ENCODE results near the gene RNF141. TPM values are rescaled to one million over a fixed set of nuclear protein-coding genes. Genes with fewer than 3 reads are reported as not detected.

The RNF141 gene
- total and polyA plus RNA-seq, 5 donors, result 14.1 to 49.8 (median 40.9) TPM

- WGBS, result under 1% methylated on average over 25 of the region's 25 CpGs
Measured at GRCh38 chr11:10540546-10540914, 457 bp downstream of the RNF141 start.

DNA sequence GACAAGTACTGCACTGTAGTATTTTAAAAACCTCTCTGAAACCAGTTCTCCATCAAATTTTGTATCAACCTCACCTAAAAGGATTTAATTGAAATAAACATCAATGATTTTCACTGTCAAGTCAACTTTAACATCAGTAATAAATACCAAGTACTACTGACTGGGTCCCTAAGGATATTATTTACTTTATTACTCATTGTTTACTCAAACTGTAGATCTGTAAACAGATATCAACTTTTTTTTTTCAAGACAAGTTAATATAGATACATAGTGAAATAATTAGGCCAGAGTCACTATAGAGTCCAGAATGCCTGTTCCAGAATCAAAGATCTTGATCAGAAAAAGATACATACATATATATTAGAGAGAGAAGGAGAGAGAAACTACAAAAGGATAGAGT is 1.6 kb downstream of the RNF141 start:
- Histone ChIP-seq H3K27me3 (ENCODE audit: control insufficient read depth, insufficient read depth) (no peaks in the 10 kb centered on the region), H3K4me1 (ENCODE audit: control insufficient read depth, insufficient read depth, low read length) (no peaks in the 10 kb centered on the region), H3K9me3 (ENCODE audit: control insufficient read depth, low read length) (no peaks in the 10 kb centered on the region), H3K4me3 (ENCODE audit: low read length) (no peak overlapping the region), H3K27ac (ENCODE audit: low read length) (no peak overlapping the region)
- DNase-seq, result no peak
- intact Hi-C loops (cut with DNase I), result no loop called here
- no peak for ATAC-seq

More at GRCh38 chr11:10540546-10540914, 457 bp downstream of the RNF141 start:
- Histone ChIP-seq H3K27me3 (ENCODE audit: control insufficient read depth, insufficient read depth) (no peaks in the 10 kb centered on the region), H3K27ac (ENCODE audit: low read length) (peak overlapping the region; percentile 79), H3K9me3 (ENCODE audit: control insufficient read depth, low read length) (no peaks in the 10 kb centered on the region), H3K4me1 (ENCODE audit: control insufficient read depth, insufficient read depth, low read length) (no peaks in the 10 kb centered on the region), H3K4me3 (ENCODE audit: low read length) (peak overlapping the region; percentile 75)
- ATAC-seq (peak; percentile 56 to 65), DNase-seq (no peak)
- intact Hi-C loops (cut with DNase I), result loop anchor here in 1 of 4 donors (10.0 kb wide), 1 partner anchor 194 kb away; no protein-coding TSS in a partner anchor

GRCh38 chr11:10538924-10539323 is 2.1 kb downstream of the RNF141 start:
- Histone ChIP-seq H3K27me3 (ENCODE audit: control insufficient read depth, insufficient read depth) (no peaks in the 10 kb centered on the region), H3K27ac (ENCODE audit: low read length) (no peak overlapping the region), H3K9me3 (ENCODE audit: control insufficient read depth, low read length) (no peaks in the 10 kb centered on the region), H3K4me1 (ENCODE audit: control insufficient read depth, insufficient read depth, low read length) (no peaks in the 10 kb centered on the region), H3K4me3 (ENCODE audit: low read length) (no peak overlapping the region)
- DNase-seq (no peak), ATAC-seq (no peak)
- intact Hi-C loops (cut with DNase I), result no loop called here
- 66% methylated on average over 1 of the region's 1 CpG for WGBS

GRCh38 chr11:10537600-10537999 is 3.4 kb downstream of the RNF141 start:
- H3K27me3 ChIP-seq (ENCODE audit: control insufficient read depth, insufficient read depth), result no peaks in the 10 kb centered on the region
- no peak overlapping the region for H3K4me3 ChIP-seq (ENCODE audit: low read length)
- H3K4me1 ChIP-seq (ENCODE audit: control insufficient read depth, insufficient read depth, low read length), result no peaks in the 10 kb centered on the region
- no peak overlapping the region for H3K27ac ChIP-seq (ENCODE audit: low read length)
- ATAC-seq (no peak), DNase-seq (no peak)
- H3K9me3 ChIP-seq (ENCODE audit: control insufficient read depth, low read length), result no peaks in the 10 kb centered on the region
- intact Hi-C loops (cut with DNase I), result no loop called here

DNA sequence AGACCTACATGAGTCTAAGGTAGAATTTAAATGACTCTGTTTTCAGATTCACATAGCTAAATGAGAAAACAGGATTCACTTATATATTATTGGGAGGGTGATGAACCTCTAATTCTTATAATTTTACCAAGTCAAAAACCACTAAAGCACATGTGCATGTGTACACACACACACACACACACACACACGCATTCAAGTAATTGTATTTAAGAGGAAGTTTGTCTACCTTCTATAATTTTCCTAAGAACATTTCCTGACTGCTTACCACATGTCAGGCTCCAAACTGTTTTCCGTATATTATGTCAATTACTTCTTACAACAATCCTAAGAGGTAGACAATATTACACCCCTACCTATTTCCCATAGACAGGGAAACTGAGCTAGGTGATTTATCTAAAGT is 6.7 kb downstream of the RNF141 start:
- Histone ChIP-seq H3K4me3 (ENCODE audit: low read length) (no peak overlapping the region), H3K9me3 (ENCODE audit: control insufficient read depth, low read length) (no peaks in the 10 kb centered on the region), H3K4me1 (ENCODE audit: control insufficient read depth, insufficient read depth, low read length) (no peaks in the 10 kb centered on the region), H3K27me3 (ENCODE audit: control insufficient read depth, insufficient read depth) (no peaks in the 10 kb centered on the region), H3K27ac (ENCODE audit: low read length) (no peak overlapping the region)
- intact Hi-C loops (cut with DNase I), result no loop called here
- no peak for DNase-seq
- ATAC-seq, result no peak
- WGBS, result 65% methylated on average over 2 of the region's 2 CpGs

GRCh38 chr11:10533323-10533722 is 7.7 kb downstream of the RNF141 start:
- ATAC-seq, result no peak
- intact Hi-C loops (cut with DNase I), result no loop called here
- Histone ChIP-seq H3K27me3 (ENCODE audit: control insufficient read depth, insufficient read depth) (no peaks in the 10 kb centered on the region), H3K27ac (ENCODE audit: low read length) (no peak overlapping the region), H3K4me1 (ENCODE audit: control insufficient read depth, insufficient read depth, low read length) (no peaks in the 10 kb centered on the region), H3K9me3 (ENCODE audit: control insufficient read depth, low read length) (no peaks in the 10 kb centered on the region), H3K4me3 (ENCODE audit: low read length) (no peak overlapping the region)
- no peak for DNase-seq

GRCh38 chr11:10532526-10532925 is 8.5 kb downstream of the RNF141 start:
- Histone ChIP-seq H3K4me3 (ENCODE audit: low read length) (no peak overlapping the region), H3K4me1 (ENCODE audit: control insufficient read depth, insufficient read depth, low read length) (no peaks in the 10 kb centered on the region), H3K27me3 (ENCODE audit: control insufficient read depth, insufficient read depth) (no peaks in the 10 kb centered on the region), H3K27ac (ENCODE audit: low read length) (no peak overlapping the region), H3K9me3 (ENCODE audit: control insufficient read depth, low read length) (no peaks in the 10 kb centered on the region)
- intact Hi-C loops (cut with DNase I), result no loop called here
- ATAC-seq (no peak), DNase-seq (no peak)
- WGBS, result 61% methylated on average over 2 of the region's 2 CpGs

- WGBS, result 98% methylated on average over 2 of the region's 2 CpGs
- no peak for ATAC-seq
- no peak overlapping the region for H3K27ac ChIP-seq (ENCODE audit: low read length)
- H3K9me3 ChIP-seq (ENCODE audit: control insufficient read depth, low read length), result no peaks in the 10 kb centered on the region
- no peaks in the 10 kb centered on the region for H3K4me1 ChIP-seq (ENCODE audit: control insufficient read depth, insufficient read depth, low read length)
- H3K27me3 ChIP-seq (ENCODE audit: control insufficient read depth, insufficient read depth), result no peaks in the 10 kb centered on the region
- DNase-seq, result no peak
- intact Hi-C loops (cut with DNase I), result no loop called here
- H3K4me3 ChIP-seq (ENCODE audit: low read length), result no peak overlapping the region
Measured at GRCh38 chr11:10529279-10529678, 11.7 kb downstream of the RNF141 start.

- no peak for ATAC-seq
- Histone ChIP-seq H3K27me3 (ENCODE audit: control insufficient read depth, insufficient read depth) (no peaks in the 10 kb centered on the region), H3K27ac (ENCODE audit: low read length) (no peak overlapping the region), H3K9me3 (ENCODE audit: control insufficient read depth, low read length) (no peaks in the 10 kb centered on the region), H3K4me1 (ENCODE audit: control insufficient read depth, insufficient read depth, low read length) (no peaks in the 10 kb centered on the region), H3K4me3 (ENCODE audit: low read length) (no peak overlapping the region)
- intact Hi-C loops (cut with DNase I), result no loop called here
- no peak for DNase-seq
Measured at GRCh38 chr11:10528121-10528520, 12.9 kb downstream of the RNF141 start.

GRCh38 chr11:10526974-10527918 is 13.7 kb downstream of the RNF141 start:
- Histone ChIP-seq H3K27ac (ENCODE audit: low read length) (no peak overlapping the region), H3K9me3 (ENCODE audit: control insufficient read depth, low read length) (no peaks in the 10 kb centered on the region), H3K4me3 (ENCODE audit: low read length) (no peak overlapping the region), H3K27me3 (ENCODE audit: control insufficient read depth, insufficient read depth) (no peaks in the 10 kb centered on the region), H3K4me1 (ENCODE audit: control insufficient read depth, insufficient read depth, low read length) (no peaks in the 10 kb centered on the region)
- intact Hi-C loops (cut with DNase I), result no loop called here
- ATAC-seq (no peak), DNase-seq (no peak)
- WGBS, result 87% methylated on average over 6 of the region's 6 CpGs

GRCh38 chr11:10524471-10524870 is 16.5 kb downstream of the RNF141 start:
- ATAC-seq (no peak), DNase-seq (no peak)
- WGBS, result 52% methylated on average over 1 of the region's 1 CpG
- Histone ChIP-seq H3K4me1 (ENCODE audit: control insufficient read depth, insufficient read depth, low read length) (no peaks in the 10 kb centered on the region), H3K4me3 (ENCODE audit: low read length) (no peak overlapping the region), H3K27ac (ENCODE audit: low read length) (no peak overlapping the region), H3K27me3 (ENCODE audit: control insufficient read depth, insufficient read depth) (no peaks in the 10 kb centered on the region), H3K9me3 (ENCODE audit: control insufficient read depth, low read length) (no peaks in the 10 kb centered on the region)
- intact Hi-C loops (cut with DNase I), result no loop called here

GRCh38 chr11:10522921-10523320 is 18.1 kb downstream of the RNF141 start:
- 80% methylated on average over 2 of the region's 2 CpGs for WGBS
- Histone ChIP-seq H3K27me3 (ENCODE audit: control insufficient read depth, insufficient read depth) (no peaks in the 10 kb centered on the region), H3K27ac (ENCODE audit: low read length) (no peak overlapping the region), H3K4me3 (ENCODE audit: low read length) (no peak overlapping the region), H3K4me1 (ENCODE audit: control insufficient read depth, insufficient read depth, low read length) (no peaks in the 10 kb centered on the region), H3K9me3 (ENCODE audit: control insufficient read depth, low read length) (no peaks in the 10 kb centered on the region)
- intact Hi-C loops (cut with DNase I), result no loop called here
- DNase-seq (no peak), ATAC-seq (no peak)

Data from right cardiac atrium (tissue), 5 donors.